Calu3 (cell line): ENCODE data around the gene IFT81. TPM values are rescaled to one million over a fixed set of nuclear protein-coding genes. Genes with fewer than 3 reads are reported as not detected.

Source experiments
- BruUV-seq: library from RNA; stranded (reverse); fragments of 400-500 nt; replicated peaks from 2 replicates; lab custom pipeline; 2021; lab: Mats Ljungman, UMichigan
- CTCF ChIA-PET: fragments of 300-600 bp; sonication (Branson Sonifier 250); formaldehyde crosslinking; loops from one replicate; lab custom pipeline; 2022; ENCODE audit warnings: antibody characterized with exemption; lab: Charles Lee
- DNase-seq: peaks from one replicate; pipeline ENCODE4 v3.0.0; 2022
- H3K27ac Mint-ChIP-seq: one replicate; pipeline ENCODE4 v1.8.0; 2022; ENCODE audit warnings: mixed read lengths; ENCODE audit not compliant: unreplicated experiment
- H3K27me3 Mint-ChIP-seq: one replicate; pipeline ENCODE4 v1.8.0; 2022; ENCODE audit warnings: mixed read lengths; ENCODE audit not compliant: unreplicated experiment
- H3K36me3 Mint-ChIP-seq: one replicate; pipeline ENCODE4 v1.8.0; 2022; ENCODE audit warnings: mild to moderate bottlenecking, moderate library complexity, mixed read lengths; ENCODE audit not compliant: insufficient read depth, unreplicated experiment
- H3K4me1 Mint-ChIP-seq: one replicate; pipeline ENCODE4 v1.8.0; 2022; ENCODE audit warnings: mild to moderate bottlenecking, low read depth, mixed read lengths; ENCODE audit not compliant: unreplicated experiment
- H3K4me3 Mint-ChIP-seq: one replicate; pipeline ENCODE4 v1.8.0; 2022; ENCODE audit warnings: mild to moderate bottlenecking, low read depth, moderate library complexity, mixed read lengths; ENCODE audit not compliant: unreplicated experiment
- H3K9me3 Mint-ChIP-seq: one replicate; pipeline ENCODE4 v1.8.0; 2022; ENCODE audit warnings: low read depth, mixed read lengths; ENCODE audit not compliant: unreplicated experiment
- intact Hi-C: fragments of 100-400 bp; cut with micrococcal nuclease; formaldehyde crosslinking; loops from one replicate; pipeline ENCODE4 v1.10.0; 2022; ENCODE audit not compliant: unreplicated experiment
- total RNA-seq: library from RNA; stranded (reverse); gene quantifications from 2 replicates; pipeline ENCODE4 v1.2.3, GENCODE V29; 2022
- TF ChIP-seq, protein P1 (sequence below): fragments of 200-600 bp; IDR thresholded peaks from one replicate; pipeline ENCODE4 v1.8.0; 2022; ENCODE audit warnings: antibody characterized with exemption; ENCODE audit not compliant: unreplicated experiment

IFT81 gene
- total RNA-seq, 1 experiment from 2014 or later, result 16.4 TPM

DNA sequence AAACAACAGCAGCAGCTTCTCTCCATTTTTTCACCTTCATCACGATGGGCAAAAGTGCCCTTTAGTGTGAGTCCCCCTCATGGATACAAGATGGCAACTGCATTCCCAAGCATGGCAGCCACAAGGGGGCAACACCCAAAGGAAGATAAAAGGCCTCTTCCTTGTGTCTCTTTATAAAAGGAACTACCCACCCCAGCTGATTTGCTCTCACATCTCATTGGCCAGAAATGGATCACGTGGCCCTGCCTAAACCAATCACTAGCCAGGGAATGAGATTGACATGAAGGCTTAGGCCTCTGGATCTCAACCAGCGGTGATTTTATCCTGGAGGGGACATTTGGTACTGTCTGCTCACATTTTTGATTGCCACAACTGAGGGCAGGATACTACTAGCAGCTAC is 21.9 kb upstream of the IFT81 start:
- CTCF ChIA-PET, result interaction anchor here (0.5 to 1.7 kb wide), 2 partner anchors 329 to 377 kb away, joined by 3 to 8 read pairs; no protein-coding TSS in a partner anchor
- intact Hi-C loops, result loop anchor here (5.0 kb wide), 1 partner anchor 500 kb away; no protein-coding TSS in a partner anchor
- Mint-ChIP-seq H3K27ac (no peak overlapping the region), H3K4me3 (no peak overlapping the region), H3K4me1 (no peaks in the 10 kb centered on the region), H3K36me3 (no peaks in the 10 kb centered on the region), H3K27me3 (no peaks in the 10 kb centered on the region), H3K9me3 (no peaks in the 10 kb centered on the region)
- peak; percentile 53 for DNase-seq
- TF ChIP-seq, protein P1, sequence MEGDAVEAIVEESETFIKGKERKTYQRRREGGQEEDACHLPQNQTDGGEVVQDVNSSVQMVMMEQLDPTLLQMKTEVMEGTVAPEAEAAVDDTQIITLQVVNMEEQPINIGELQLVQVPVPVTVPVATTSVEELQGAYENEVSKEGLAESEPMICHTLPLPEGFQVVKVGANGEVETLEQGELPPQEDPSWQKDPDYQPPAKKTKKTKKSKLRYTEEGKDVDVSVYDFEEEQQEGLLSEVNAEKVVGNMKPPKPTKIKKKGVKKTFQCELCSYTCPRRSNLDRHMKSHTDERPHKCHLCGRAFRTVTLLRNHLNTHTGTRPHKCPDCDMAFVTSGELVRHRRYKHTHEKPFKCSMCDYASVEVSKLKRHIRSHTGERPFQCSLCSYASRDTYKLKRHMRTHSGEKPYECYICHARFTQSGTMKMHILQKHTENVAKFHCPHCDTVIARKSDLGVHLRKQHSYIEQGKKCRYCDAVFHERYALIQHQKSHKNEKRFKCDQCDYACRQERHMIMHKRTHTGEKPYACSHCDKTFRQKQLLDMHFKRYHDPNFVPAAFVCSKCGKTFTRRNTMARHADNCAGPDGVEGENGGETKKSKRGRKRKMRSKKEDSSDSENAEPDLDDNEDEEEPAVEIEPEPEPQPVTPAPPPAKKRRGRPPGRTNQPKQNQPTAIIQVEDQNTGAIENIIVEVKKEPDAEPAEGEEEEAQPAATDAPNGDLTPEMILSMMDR, result no peak
- no TSS peak for BruUV-seq

DNA sequence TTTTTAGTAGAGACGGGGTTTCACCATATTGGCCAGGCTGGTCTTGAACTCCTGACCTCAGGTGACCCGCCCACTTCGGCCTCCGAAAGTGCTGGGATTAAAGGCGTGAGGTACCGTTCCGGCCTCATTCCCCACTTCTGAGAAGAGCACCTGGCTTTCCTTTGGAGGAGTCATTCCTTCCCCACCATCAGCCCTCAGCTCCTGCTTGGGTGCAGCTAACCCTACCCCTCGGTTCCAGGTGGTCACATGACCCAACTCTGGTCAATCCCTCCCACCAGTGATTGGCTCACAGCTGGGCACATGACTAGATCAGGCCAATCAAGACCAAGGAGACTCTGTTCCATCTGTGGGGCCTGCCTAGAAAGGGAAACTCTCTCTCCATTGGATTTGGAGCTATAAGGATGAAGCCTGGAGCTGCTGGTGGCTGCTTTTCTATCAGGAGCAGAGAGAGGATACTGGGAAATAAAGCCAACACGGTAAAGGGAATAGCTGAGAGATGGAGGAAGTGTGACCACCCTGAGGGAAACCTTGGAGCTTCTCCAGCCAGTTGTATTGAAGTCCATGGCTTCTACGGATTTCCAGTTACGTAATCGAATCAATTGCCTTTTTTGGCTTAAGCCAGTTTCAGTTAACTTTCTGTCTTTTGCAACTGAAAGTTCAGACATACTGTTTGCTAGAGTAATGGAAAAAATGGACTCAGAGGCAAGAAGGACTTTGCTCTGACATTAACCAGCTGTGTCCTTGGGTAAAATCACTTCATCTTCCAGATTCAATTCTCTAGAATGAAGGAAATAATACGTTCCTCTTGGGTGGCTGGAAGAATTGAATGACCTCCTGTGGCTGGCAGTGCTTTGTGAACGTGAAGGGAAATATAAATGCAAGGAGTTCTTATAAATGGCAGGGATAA is 19.7 kb upstream of the IFT81 start:
- Mint-ChIP-seq H3K36me3 (peaks cover 13% of the 10 kb centered on the region), H3K27me3 (no peaks in the 10 kb centered on the region), H3K4me1 (peaks cover 17% of the 10 kb centered on the region), H3K27ac (no peak overlapping the region), H3K4me3 (no peak overlapping the region), H3K9me3 (no peaks in the 10 kb centered on the region)
- TF ChIP-seq, protein P1, result no peak
- no TSS peak for BruUV-seq
- intact Hi-C loops, result loop anchor here (5.0 kb wide), 2 partner anchors 233 to 498 kb away; no protein-coding TSS in a partner anchor
- CTCF ChIA-PET, result interaction anchor here (0.6 to 1.4 kb wide), 3 partner anchors 10 to 272 kb away, joined by 3 to 7 read pairs (median 3); no protein-coding TSS in a partner anchor
- DNase-seq, result no peak

DNA sequence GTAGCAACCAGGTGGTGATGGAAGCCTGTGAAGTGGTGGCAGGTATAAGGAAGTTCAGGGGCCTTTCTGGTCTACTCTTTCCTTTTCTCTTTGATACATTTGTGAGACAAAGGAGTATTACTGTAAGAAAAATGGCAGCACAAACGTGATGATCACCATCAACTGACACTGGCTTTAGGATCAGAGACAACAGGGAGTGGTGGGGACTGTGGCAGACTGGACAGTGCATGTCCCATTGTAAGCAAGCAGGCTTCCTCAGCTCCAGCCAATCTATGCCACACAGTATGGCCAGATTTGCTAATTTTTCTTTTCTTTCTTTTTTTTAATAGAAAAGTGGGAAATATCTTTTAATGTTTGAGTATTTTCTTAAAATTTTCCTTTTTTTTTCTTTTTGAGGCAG is 19.0 kb upstream of the IFT81 start:
- Mint-ChIP-seq H3K9me3 (no peaks in the 10 kb centered on the region), H3K27ac (no peak overlapping the region), H3K4me3 (no peak overlapping the region), H3K4me1 (peaks cover 24% of the 10 kb centered on the region), H3K27me3 (no peaks in the 10 kb centered on the region), H3K36me3 (peaks cover 16% of the 10 kb centered on the region)
- TF ChIP-seq, protein P1, result no peak
- DNase-seq, result no peak
- intact Hi-C loops, result loop anchor here (5.0 kb wide), 1 partner anchor 232 kb away; no protein-coding TSS in a partner anchor
- no TSS peak for BruUV-seq
- CTCF ChIA-PET, result interaction anchor here (0.6 kb wide), 2 partner anchors 12 to 30 kb away, joined by 3 to 4 read pairs; no protein-coding TSS in a partner anchor

DNA sequence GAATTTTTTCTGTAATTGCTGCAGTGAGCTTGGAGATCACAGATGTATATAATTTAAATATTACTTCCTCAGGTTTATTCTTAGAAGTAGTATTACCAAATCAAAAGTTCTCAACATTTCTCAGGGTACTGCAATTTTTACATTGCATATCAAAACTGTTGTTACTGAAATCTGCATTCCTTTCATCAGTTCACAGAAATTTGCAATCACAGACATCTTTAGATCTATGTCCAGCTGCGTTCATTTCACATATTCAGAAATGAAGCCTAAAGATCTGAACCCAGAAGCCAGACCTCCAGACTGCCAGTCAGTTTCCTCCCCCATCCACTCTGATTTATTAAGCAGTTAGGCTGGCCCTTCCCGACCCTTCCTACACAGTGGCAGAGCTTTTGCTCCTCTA is 18.2 kb upstream of the IFT81 start:
- Mint-ChIP-seq H3K4me3 (no peak overlapping the region), H3K4me1 (peaks cover 25% of the 10 kb centered on the region), H3K36me3 (peaks cover 16% of the 10 kb centered on the region), H3K9me3 (no peaks in the 10 kb centered on the region), H3K27me3 (no peaks in the 10 kb centered on the region), H3K27ac (no peak overlapping the region)
- intact Hi-C loops, result loop anchor here (5.0 kb wide), 1 partner anchor 231 kb away; no protein-coding TSS in a partner anchor
- CTCF ChIA-PET, result interaction anchor here (0.6 kb wide), 2 partner anchors 8 to 29 kb away, joined by 3 to 4 read pairs; no protein-coding TSS in a partner anchor
- TF ChIP-seq, protein P1, result no peak
- DNase-seq, result no peak
- BruUV-seq, result no TSS peak
